ENCODE results near the gene TMPRSS6. TPM values are rescaled to one million over a fixed set of nuclear protein-coding genes. Genes with fewer than 3 reads are reported as not detected.

Gene TMPRSS6
- total RNA-seq, 2 donors from 2014 or later = not detected

Other genes with a start within 250 kb of the TMPRSS6 start
- gene NCF4, start 248.7 kb downstream of the TMPRSS6 start, total RNA-seq = 10 to 100 TPM; 16.5 to 21.6 TPM
- 10 to 100 TPM in 1 of 2 donors, 1 to 10 TPM in 1; 7.7 to 10.5 TPM for gene CSF2RB, start 196.1 kb downstream of the TMPRSS6 start, total RNA-seq
- 1 to 10 TPM; 8.9 to 9.3 TPM for gene TST, start 90.3 kb downstream of the TMPRSS6 start, total RNA-seq
- 10 to 100 TPM; 19.7 to 21.0 TPM for gene MPST, start 90.0 kb downstream of the TMPRSS6 start, total RNA-seq
- gene KCTD17, start 58.0 kb downstream of the TMPRSS6 start, total RNA-seq = 10 to 100 TPM; 20.4 to 22.0 TPM
- gene IL2RB, start 40.2 kb upstream of the TMPRSS6 start, total RNA-seq = 1 to 10 TPM; 1.2 to 1.3 TPM
- gene C1QTNF6, start 78.5 kb upstream of the TMPRSS6 start, total RNA-seq = 1 to 10 TPM; 1.8 to 6.3 TPM
- not detected for gene SSTR3, start 102.8 kb upstream of the TMPRSS6 start, total RNA-seq
- gene RAC2, start 134.6 kb upstream of the TMPRSS6 start, total RNA-seq = 10 to 100 TPM; 12.9 to 17.5 TPM
- 10 to 100 TPM; 20.7 to 31.7 TPM for gene CYTH4, start 172.8 kb upstream of the TMPRSS6 start, total RNA-seq